ENCODE results near the gene SACM1L. TPM values are rescaled to one million over a fixed set of nuclear protein-coding genes. Genes with fewer than 3 reads are reported as not detected.

Gene SACM1L
- total and polyA plus RNA-seq, 4 donors = 12.2 to 35.5 (median 20.5) TPM

DNA sequence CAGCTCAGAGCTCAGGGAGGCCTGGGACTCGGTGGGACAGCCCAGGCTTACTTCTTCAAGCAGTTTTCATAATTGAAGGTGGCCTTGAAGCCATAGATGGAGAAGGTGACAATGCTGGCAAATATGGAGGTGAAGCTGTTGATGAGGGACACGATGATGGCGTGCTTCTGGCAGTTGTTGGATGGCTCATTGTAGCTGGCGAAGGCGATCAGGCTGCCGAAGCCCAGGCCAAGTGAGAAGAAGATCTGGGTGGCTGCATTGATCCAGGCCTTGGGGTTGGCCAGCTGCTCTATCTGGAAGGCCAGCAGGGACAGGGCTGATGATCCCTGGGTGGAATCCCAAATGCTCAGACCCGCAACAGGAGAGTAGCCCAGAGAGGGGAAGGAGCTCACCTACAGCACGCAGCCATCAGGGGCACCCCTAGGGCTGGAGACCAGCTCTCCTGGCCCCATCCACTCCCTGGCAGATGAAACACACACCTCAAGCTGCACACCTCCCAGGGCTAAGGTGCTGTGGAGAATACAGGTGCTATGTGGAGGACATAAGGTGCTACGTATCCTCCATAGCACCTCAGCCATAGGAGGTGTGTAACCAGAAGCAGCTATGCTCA, 82.1 kb downstream of the SACM1L start:
- Histone ChIP-seq H3K27ac (ENCODE audit: low read depth in 1 of 2, low read length in 2 of 2) (no peak overlapping the region), H3K9me3 (ENCODE audit: control insufficient read depth in 4 of 4, low read length in 3 of 4) (no peaks in the 10 kb centered on the region), H3K36me3 (ENCODE audit: control insufficient read depth in 4 of 4, insufficient read depth in 3 of 4, low read depth in 1 of 4, low read length in 3 of 4) (no peaks in the 10 kb centered on the region), H3K4me1 (ENCODE audit: control insufficient read depth in 4 of 4, insufficient read depth in 4 of 4, low read length in 3 of 4) (peaks cover 0 to under 1% (median 0%) of the 10 kb centered on the region in 4 donors), H3K9ac (ENCODE audit: low read depth in 1 of 2, low read length in 2 of 2) (no peak overlapping the region), H3K27me3 (ENCODE audit: control insufficient read depth in 4 of 4, insufficient read depth in 4 of 4, low read length in 3 of 4) (no peaks in the 10 kb centered on the region), H3K4me3 (ENCODE audit: low read depth in 1 of 3, low read length in 3 of 3) (no peak overlapping the region)
- WGBS = 96% methylated on average over 9 of the region's 9 CpGs
- no peak for DNase-seq (ENCODE audit: low spot score)
- no peak for TF ChIP-seq HNF4A (conservative IDR thresholded peaks at IDR 0.05)
- TF ChIP-seq GABPA (IDR thresholded peaks at IDR 0.05 in 1 of 2, conservative IDR thresholded peaks at IDR 0.05 in 1 of 2) = no peak
- TF ChIP-seq ATF3 (IDR thresholded peaks at IDR 0.05) = no peak
- TF ChIP-seq, protein P1, sequence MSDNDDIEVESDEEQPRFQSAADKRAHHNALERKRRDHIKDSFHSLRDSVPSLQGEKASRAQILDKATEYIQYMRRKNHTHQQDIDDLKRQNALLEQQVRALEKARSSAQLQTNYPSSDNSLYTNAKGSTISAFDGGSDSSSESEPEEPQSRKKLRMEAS (IDR thresholded peaks at IDR 0.05) = no peak
- no peak for TF ChIP-seq RAD21 (IDR thresholded peaks at IDR 0.05)
- TF ChIP-seq RXRA (IDR thresholded peaks at IDR 0.05) = no peak

DNA sequence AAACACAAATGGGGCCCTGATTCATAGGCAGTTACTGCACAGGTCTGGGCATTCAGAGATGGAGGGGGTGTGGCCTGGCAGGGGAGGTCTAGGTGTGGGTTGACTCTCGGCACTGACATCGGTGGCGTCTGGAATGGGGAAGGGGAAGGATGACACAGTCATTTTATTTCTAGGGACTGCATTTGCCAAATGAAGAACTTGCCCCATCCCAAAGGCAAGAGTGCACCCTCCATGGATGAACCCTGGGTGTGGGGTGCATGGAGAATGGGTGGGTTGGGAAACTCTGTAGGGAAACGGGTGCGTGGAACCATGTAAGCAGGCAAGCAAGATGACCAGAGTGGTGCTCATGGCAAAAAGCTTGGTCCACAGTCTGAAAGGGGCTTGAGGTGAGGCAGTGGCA, 82.6 kb downstream of the SACM1L start:
- Histone ChIP-seq H3K27ac (ENCODE audit: low read depth in 1 of 2, low read length in 2 of 2) (no peak overlapping the region), H3K36me3 (ENCODE audit: control insufficient read depth in 4 of 4, insufficient read depth in 3 of 4, low read depth in 1 of 4, low read length in 3 of 4) (no peaks in the 10 kb centered on the region), H3K4me1 (ENCODE audit: control insufficient read depth in 4 of 4, insufficient read depth in 4 of 4, low read length in 3 of 4) (peaks cover 0 to 6% (median 2%) of the 10 kb centered on the region in 4 donors), H3K27me3 (ENCODE audit: control insufficient read depth in 4 of 4, insufficient read depth in 4 of 4, low read length in 3 of 4) (no peaks in the 10 kb centered on the region), H3K4me3 (ENCODE audit: low read depth in 1 of 3, low read length in 3 of 3) (no peak overlapping the region), H3K9me3 (ENCODE audit: control insufficient read depth in 4 of 4, low read length in 3 of 4) (no peaks in the 10 kb centered on the region), H3K9ac (ENCODE audit: low read depth in 1 of 2, low read length in 2 of 2) (no peak overlapping the region)
- no peak for TF ChIP-seq RXRA (IDR thresholded peaks at IDR 0.05)
- no peak for TF ChIP-seq NR2F2 (IDR thresholded peaks at IDR 0.05)
- no peak for TF ChIP-seq EGR1 (IDR thresholded peaks at IDR 0.05; ENCODE audit: low read depth in 2 of 2)
- TF ChIP-seq ZBTB33 (IDR thresholded peaks at IDR 0.05) = no peak
- TF ChIP-seq ATF3 (IDR thresholded peaks at IDR 0.05) = no peak
- TF ChIP-seq CTCF (IDR thresholded peaks at IDR 0.05; ENCODE audit: low read depth, low read length, missing input control) = no peak
- TF ChIP-seq JUND (IDR thresholded peaks at IDR 0.05) = no peak
- TF ChIP-seq HNF4G (IDR thresholded peaks at IDR 0.05) = no peak
- TF ChIP-seq FOXA2 (IDR thresholded peaks at IDR 0.05) = no peak
- no peak for TF ChIP-seq FOXA1 (IDR thresholded peaks at IDR 0.05)
- no peak for TF ChIP-seq YY1 (IDR thresholded peaks at IDR 0.05)
- TF ChIP-seq, protein P2, sequence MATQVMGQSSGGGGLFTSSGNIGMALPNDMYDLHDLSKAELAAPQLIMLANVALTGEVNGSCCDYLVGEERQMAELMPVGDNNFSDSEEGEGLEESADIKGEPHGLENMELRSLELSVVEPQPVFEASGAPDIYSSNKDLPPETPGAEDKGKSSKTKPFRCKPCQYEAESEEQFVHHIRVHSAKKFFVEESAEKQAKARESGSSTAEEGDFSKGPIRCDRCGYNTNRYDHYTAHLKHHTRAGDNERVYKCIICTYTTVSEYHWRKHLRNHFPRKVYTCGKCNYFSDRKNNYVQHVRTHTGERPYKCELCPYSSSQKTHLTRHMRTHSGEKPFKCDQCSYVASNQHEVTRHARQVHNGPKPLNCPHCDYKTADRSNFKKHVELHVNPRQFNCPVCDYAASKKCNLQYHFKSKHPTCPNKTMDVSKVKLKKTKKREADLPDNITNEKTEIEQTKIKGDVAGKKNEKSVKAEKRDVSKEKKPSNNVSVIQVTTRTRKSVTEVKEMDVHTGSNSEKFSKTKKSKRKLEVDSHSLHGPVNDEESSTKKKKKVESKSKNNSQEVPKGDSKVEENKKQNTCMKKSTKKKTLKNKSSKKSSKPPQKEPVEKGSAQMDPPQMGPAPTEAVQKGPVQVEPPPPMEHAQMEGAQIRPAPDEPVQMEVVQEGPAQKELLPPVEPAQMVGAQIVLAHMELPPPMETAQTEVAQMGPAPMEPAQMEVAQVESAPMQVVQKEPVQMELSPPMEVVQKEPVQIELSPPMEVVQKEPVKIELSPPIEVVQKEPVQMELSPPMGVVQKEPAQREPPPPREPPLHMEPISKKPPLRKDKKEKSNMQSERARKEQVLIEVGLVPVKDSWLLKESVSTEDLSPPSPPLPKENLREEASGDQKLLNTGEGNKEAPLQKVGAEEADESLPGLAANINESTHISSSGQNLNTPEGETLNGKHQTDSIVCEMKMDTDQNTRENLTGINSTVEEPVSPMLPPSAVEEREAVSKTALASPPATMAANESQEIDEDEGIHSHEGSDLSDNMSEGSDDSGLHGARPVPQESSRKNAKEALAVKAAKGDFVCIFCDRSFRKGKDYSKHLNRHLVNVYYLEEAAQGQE (IDR thresholded peaks at IDR 0.05) = no peak
- TF ChIP-seq, protein P1 (IDR thresholded peaks at IDR 0.05) = no peak
- no peak for TF ChIP-seq SP1 (IDR thresholded peaks at IDR 0.05)
- no peak for TF ChIP-seq HNF4A (conservative IDR thresholded peaks at IDR 0.05)
- no peak for TF ChIP-seq TAF1 (conservative IDR thresholded peaks at IDR 0.05)
- TF ChIP-seq RAD21 (IDR thresholded peaks at IDR 0.05) = no peak
- 96% methylated on average over 5 of the region's 5 CpGs for WGBS
- no peak for DNase-seq (ENCODE audit: low spot score)

All from liver (tissue), 9 donors.